A549 (cell line): ENCODE results near the gene EXOC7. TPM values are rescaled to one million over a fixed set of nuclear protein-coding genes. Genes with fewer than 3 reads are reported as not detected.

ENCODE experiments used
- ATAC-seq, 2 experiments: fragments of 200-7000 bp in 1 of 2; fragments of >200 bp in 1 of 2; cut with Nextera tagmentation in 1 of 2; cut with Tn5 transposase in 1 of 2; 3 replicates each; pipeline versions ENCODE4 v1.8.0 to v1.9.1; 2018 to 2020; ENCODE audit warnings: mild to moderate bottlenecking in 1 of 2, moderate library complexity in 1 of 2
- CTCF ChIA-PET: fragments of 300-600 bp; sonication (Branson Sonifier 250); formaldehyde crosslinking; extraction: SDS; loops from one replicate; lab custom pipeline; 2021; ENCODE audit warnings: antibody characterized with exemption, inconsistent platforms; lab: Yijun Ruan, JAX
- POLR2A ChIA-PET: fragments of 350-600 bp; formaldehyde crosslinking; extraction: SDS; loops from one replicate; lab custom pipeline; 2021; ENCODE audit warnings: antibody characterized with exemption, inconsistent platforms; lab: Yijun Ruan, JAX
- DNase-seq, 2 experiments: peaks; one replicate each; pipeline versions ENCODE4 v3.0.0 to v3.0.0-alpha.2; 2011 to 2016; ENCODE audit warnings: low read depth in 1 of 2, low spot score in 1 of 2
- FAIRE-seq: peaks from 2 replicates; lab custom pipeline; 2011; peaks lifted over from hg19 to GRCh38; lab: Jason Lieb, UNC
- H3K27ac ChIP-seq, 2 experiments: fragments of >200 bp; sonication (Bioruptor Twin); formaldehyde crosslinking; 3 replicates each; pipeline ENCODE4 v1.5.1; 2016 to 2017
- H3K4me1 ChIP-seq: fragments of >200 bp; sonication (Bioruptor Twin); formaldehyde crosslinking; 3 replicates; pipeline ENCODE4 v1.6.1; 2016
- H3K4me2 ChIP-seq: fragments of >200 bp; sonication (Bioruptor Twin); formaldehyde crosslinking; 3 replicates; pipeline ENCODE4 v1.6.1; 2016
- H3K4me3 ChIP-seq: fragments of >200 bp; sonication (Bioruptor Twin); formaldehyde crosslinking; 3 replicates; pipeline ENCODE4 v1.5.1; 2016
- H3K9me3 ChIP-seq: fragments of >200 bp; sonication (Bioruptor Twin); formaldehyde crosslinking; 3 replicates; pipeline ENCODE4 v1.6.1; 2016
- BHLHE40 ChIP-seq: IDR thresholded peaks from 2 replicates; pipeline ENCODE4 v1.6.1; 2012; ENCODE audit warnings: low read depth, low read length, inconsistent platforms
- CBX2 ChIP-seq: fragments of 200-600 bp; sonication (generic); IDR thresholded peaks from 2 replicates; pipeline ENCODE4 v1.6.1; 2016; ENCODE audit warnings: low read depth, mild to moderate bottlenecking, borderline replicate concordance
- CEBPB ChIP-seq, 2 experiments: fragments of >200 bp in 1 of 2; sonication (Bioruptor Twin) in 1 of 2; formaldehyde crosslinking in 1 of 2; IDR thresholded peaks; 2 replicates each; pipeline ENCODE4 v1.6.1; 2012 to 2016
- CHD4 ChIP-seq: fragments of 200-600 bp; sonication (generic); IDR thresholded peaks from 2 replicates; pipeline ENCODE4 v1.6.1; 2016; ENCODE audit warnings: antibody characterized with exemption, mild to moderate bottlenecking, borderline replicate concordance
- EHF ChIP-seq: fragments of 250-450 bp; sonication (Bioruptor Pico); IDR thresholded peaks from 2 replicates; pipeline ENCODE4 v1.5.0; 2020; ENCODE audit warnings: mild to moderate bottlenecking
- EHMT2 ChIP-seq: fragments of 200-600 bp; sonication (generic); IDR thresholded peaks from 2 replicates; pipeline ENCODE4 v1.6.1; 2016; ENCODE audit warnings: antibody characterized with exemption, low read depth, mild to moderate bottlenecking, moderate library complexity
- FOSB ChIP-seq: fragments of 250-450 bp; sonication (Bioruptor Pico); IDR thresholded peaks from 2 replicates; pipeline ENCODE4 v1.5.0; 2020; ENCODE audit warnings: mild to moderate bottlenecking, moderate library complexity
- FOXS1 ChIP-seq: fragments of 250-450 bp; sonication (Bioruptor Pico); IDR thresholded peaks from 2 replicates; pipeline ENCODE4 v1.5.0; 2020; ENCODE audit warnings: mild to moderate bottlenecking, moderate library complexity
- HOXA7 ChIP-seq: fragments of 250-450 bp; sonication (Bioruptor Pico); IDR thresholded peaks from 2 replicates; pipeline ENCODE4 v1.5.0; 2020; ENCODE audit warnings: mild to moderate bottlenecking, moderate library complexity
- HOXB13 ChIP-seq: fragments of 250-450 bp; sonication (Bioruptor Pico); IDR thresholded peaks from 2 replicates; pipeline ENCODE4 v1.5.0; 2020; ENCODE audit warnings: low read depth, mild to moderate bottlenecking, moderate library complexity
- HOXB5 ChIP-seq: fragments of 250-450 bp; sonication (Bioruptor Pico); IDR thresholded peaks from 2 replicates; pipeline ENCODE4 v1.5.0; 2020; ENCODE audit warnings: mild to moderate bottlenecking, moderate library complexity
- MAFK ChIP-seq: fragments of 450-650 bp; IDR thresholded peaks from 2 replicates; pipeline ENCODE4 v1.6.1; 2014; ENCODE audit not compliant: partially characterized antibody
- MYC ChIP-seq: IDR thresholded peaks from 2 replicates; pipeline ENCODE4 v1.6.1; 2012; ENCODE audit warnings: mild to moderate bottlenecking, inconsistent platforms, low read length, improper control_type of control experiment, borderline replicate concordance
- RAD21 ChIP-seq, 2 experiments: fragments of >200 bp in 1 of 2; sonication (Bioruptor Twin) in 1 of 2; formaldehyde crosslinking in 1 of 2; IDR thresholded peaks in 1 of 2; conservative IDR thresholded peaks in 1 of 2; 2 replicates in 1 of 2; 3 replicates in 1 of 2; pipeline ENCODE4 v1.6.1; 2012 to 2018; ENCODE audit warnings: inconsistent platforms in 1 of 2
- TFCP2L1 ChIP-seq: fragments of 250-450 bp; sonication (Bioruptor Pico); IDR thresholded peaks from 2 replicates; pipeline ENCODE4 v1.5.0; 2021; ENCODE audit warnings: mild to moderate bottlenecking
- ZNF302 ChIP-seq: fragments of 250-450 bp; sonication (Bioruptor Pico); IDR thresholded peaks from 2 replicates; pipeline ENCODE4 v1.9.0; 2021; ENCODE audit warnings: inconsistent platforms, mild to moderate bottlenecking, moderate library complexity
- ZSCAN20 ChIP-seq: fragments of 250-450 bp; sonication (Bioruptor Pico); IDR thresholded peaks from 2 replicates; pipeline ENCODE4 v1.8.0; 2022; ENCODE audit warnings: mild to moderate bottlenecking, moderate library complexity
- WGBS: methylation state at CpG from one replicate; pipeline ENCODE4 v1.1.6; 2017; ENCODE audit errors: missing lambda C conversion rate; 5-methylcytosine and 5-hydroxymethylcytosine counted together
- polyA plus RNA-seq, 4 experiments: library from polyadenylated mRNA; depleted of rRNA in 3 of 4; stranded (reverse); fragments of >200 nt; fragmentation: RNase III in 1 of 4; extraction: RNeasy Plus Mini Kit Qiagen cat#74134 plus additional on column Dnase treatment in 1 of 4; gene quantifications; 2 replicates in 3 of 4; 3 replicates in 1 of 4; pipeline ENCODE4 v1.2.3, GENCODE V29; 2011 to 2017
- TF ChIP-seq, protein P1 (sequence below): fragments of 250-450 bp; sonication (Bioruptor Pico); IDR thresholded peaks from 2 replicates; pipeline ENCODE4 v1.5.0; 2020; ENCODE audit warnings: low read depth, mild to moderate bottlenecking, moderate library complexity
- TF ChIP-seq, protein P2 (sequence below): fragments of >200 bp; sonication (Bioruptor Twin); formaldehyde crosslinking; IDR thresholded peaks from 3 replicates; pipeline ENCODE4 v1.5.1; 2016
- TF ChIP-seq, protein P3 (sequence below): IDR thresholded peaks from 2 replicates; pipeline ENCODE4 v1.6.1; 2012
- TF ChIP-seq, protein P4 (sequence below): fragments of >200 bp; sonication (Bioruptor Twin); formaldehyde crosslinking; IDR thresholded peaks from 3 replicates; pipeline ENCODE4 v1.6.1; 2016
- TF ChIP-seq, protein P5 (sequence below): fragments of 150-350 bp; IDR thresholded peaks from 2 replicates; pipeline ENCODE4 v1.6.1; 2014; ENCODE audit warnings: low read depth, mild to moderate bottlenecking, low read length

EXOC7 gene
- polyA plus RNA-seq, 2 of the 4 experiments (the other 2 are of a cell fraction), result 64.5 to 72.3 TPM

DNA sequence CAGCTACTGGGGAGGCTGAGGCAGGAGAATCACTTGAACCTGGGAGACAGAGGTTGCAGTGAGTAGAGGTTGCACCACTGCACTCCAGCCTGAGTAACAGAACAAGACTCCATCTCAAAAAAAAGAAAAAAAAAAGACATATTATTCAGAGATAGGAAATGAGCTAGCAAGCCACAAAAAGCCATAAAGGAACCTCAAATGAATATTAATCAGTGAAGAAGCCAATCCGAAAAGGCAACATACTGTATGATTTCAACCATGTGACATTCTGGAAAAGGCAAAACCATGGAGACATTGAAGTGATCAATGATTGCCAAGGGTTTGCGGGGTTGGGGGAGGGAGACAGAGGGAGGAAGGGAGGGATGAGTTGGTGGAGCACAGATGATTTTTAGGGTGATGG is 8.4 kb upstream of the EXOC7 start:
- FAIRE-seq (no peak), DNase-seq (no peak), ATAC-seq (no peak)
- H3K4me3 ChIP-seq, result no peak overlapping the region
- POLR2A ChIA-PET, result no interaction called here
- no peak overlapping the region for H3K27ac ChIP-seq
- CTCF ChIA-PET, result interaction anchor here (0.6 to 38.7 kb wide), 7 partner anchors 7 to 187 kb away, joined by 3 to 755 read pairs (median 4); partner anchors contain the start of gene EXOC7
- no peak for TF ChIP-seq BHLHE40
- no peak for TF ChIP-seq CBX2
- TF ChIP-seq MAFK, result no peak
- no peak for TF ChIP-seq FOSB (CRISPR knock-in tag)
- TF ChIP-seq EHMT2, result no peak
- TF ChIP-seq, protein P1, sequence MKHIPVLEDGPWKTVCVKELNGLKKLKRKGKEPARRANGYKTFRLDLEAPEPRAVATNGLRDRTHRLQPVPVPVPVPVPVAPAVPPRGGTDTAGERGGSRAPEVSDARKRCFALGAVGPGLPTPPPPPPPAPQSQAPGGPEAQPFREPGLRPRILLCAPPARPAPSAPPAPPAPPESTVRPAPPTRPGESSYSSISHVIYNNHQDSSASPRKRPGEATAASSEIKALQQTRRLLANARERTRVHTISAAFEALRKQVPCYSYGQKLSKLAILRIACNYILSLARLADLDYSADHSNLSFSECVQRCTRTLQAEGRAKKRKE (CRISPR knock-in tag), result no peak
- no peak for TF ChIP-seq MYC
- TF ChIP-seq CEBPB (IDR thresholded peaks at IDR 0.05), result no peak
- no peak for TF ChIP-seq ZSCAN20
- no peak for TF ChIP-seq HOXB5 (CRISPR knock-in tag)
- TF ChIP-seq, protein P2, sequence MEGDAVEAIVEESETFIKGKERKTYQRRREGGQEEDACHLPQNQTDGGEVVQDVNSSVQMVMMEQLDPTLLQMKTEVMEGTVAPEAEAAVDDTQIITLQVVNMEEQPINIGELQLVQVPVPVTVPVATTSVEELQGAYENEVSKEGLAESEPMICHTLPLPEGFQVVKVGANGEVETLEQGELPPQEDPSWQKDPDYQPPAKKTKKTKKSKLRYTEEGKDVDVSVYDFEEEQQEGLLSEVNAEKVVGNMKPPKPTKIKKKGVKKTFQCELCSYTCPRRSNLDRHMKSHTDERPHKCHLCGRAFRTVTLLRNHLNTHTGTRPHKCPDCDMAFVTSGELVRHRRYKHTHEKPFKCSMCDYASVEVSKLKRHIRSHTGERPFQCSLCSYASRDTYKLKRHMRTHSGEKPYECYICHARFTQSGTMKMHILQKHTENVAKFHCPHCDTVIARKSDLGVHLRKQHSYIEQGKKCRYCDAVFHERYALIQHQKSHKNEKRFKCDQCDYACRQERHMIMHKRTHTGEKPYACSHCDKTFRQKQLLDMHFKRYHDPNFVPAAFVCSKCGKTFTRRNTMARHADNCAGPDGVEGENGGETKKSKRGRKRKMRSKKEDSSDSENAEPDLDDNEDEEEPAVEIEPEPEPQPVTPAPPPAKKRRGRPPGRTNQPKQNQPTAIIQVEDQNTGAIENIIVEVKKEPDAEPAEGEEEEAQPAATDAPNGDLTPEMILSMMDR, result no peak
- TF ChIP-seq, protein P3, sequence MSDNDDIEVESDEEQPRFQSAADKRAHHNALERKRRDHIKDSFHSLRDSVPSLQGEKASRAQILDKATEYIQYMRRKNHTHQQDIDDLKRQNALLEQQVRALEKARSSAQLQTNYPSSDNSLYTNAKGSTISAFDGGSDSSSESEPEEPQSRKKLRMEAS, result no peak
- no peak for TF ChIP-seq ZNF302 (CRISPR knock-in tag)
- no peak for TF ChIP-seq FOXS1 (CRISPR knock-in tag)
- TF ChIP-seq TFCP2L1 (CRISPR knock-in tag), result no peak
- TF ChIP-seq HOXA7 (CRISPR knock-in tag), result no peak
- TF ChIP-seq EHF (CRISPR knock-in tag), result no peak
- TF ChIP-seq RAD21 (conservative IDR thresholded peaks at IDR 0.05 in 1 of 2, IDR thresholded peaks at IDR 0.05 in 1 of 2), result no peak
- TF ChIP-seq, protein P4, sequence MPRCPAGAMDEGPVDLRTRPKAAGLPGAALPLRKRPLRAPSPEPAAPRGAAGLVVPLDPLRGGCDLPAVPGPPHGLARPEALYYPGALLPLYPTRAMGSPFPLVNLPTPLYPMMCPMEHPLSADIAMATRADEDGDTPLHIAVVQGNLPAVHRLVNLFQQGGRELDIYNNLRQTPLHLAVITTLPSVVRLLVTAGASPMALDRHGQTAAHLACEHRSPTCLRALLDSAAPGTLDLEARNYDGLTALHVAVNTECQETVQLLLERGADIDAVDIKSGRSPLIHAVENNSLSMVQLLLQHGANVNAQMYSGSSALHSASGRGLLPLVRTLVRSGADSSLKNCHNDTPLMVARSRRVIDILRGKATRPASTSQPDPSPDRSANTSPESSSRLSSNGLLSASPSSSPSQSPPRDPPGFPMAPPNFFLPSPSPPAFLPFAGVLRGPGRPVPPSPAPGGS, result no peak
- H3K4me2 ChIP-seq, result no peak overlapping the region
- WGBS, result 77% methylated on average over 2 of the region's 2 CpGs
- no peaks in the 10 kb centered on the region for H3K9me3 ChIP-seq
- no peaks in the 10 kb centered on the region for H3K4me1 ChIP-seq

DNA sequence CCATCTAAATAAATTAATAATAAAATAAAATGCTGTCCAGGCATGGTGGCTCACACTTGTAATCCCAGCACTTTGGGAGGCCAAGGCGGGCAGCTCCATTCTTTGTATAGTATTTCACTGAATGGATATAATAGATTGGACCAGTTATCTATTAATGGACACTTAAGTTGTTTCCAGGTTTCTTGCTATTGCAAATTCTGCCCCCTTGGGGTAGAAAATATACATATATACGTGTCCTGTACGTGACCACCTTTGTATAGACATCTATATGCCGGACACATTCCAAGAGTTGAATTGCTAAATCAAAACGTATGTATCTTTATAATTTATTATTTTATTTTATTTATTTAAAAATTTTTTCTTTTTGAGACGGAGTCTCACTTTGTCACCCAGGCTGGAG is 3.9 kb upstream of the EXOC7 start:
- Histone ChIP-seq H3K9me3 (no peaks in the 10 kb centered on the region), H3K4me2 (no peak overlapping the region), H3K27ac (no peak overlapping the region), H3K4me3 (no peak overlapping the region), H3K4me1 (peaks cover 9% of the 10 kb centered on the region)
- TF ChIP-seq, protein P2, result peak; percentile 29; the same call in 2 of the 3 replicates
- TF ChIP-seq CHD4, result no peak
- TF ChIP-seq EHF (CRISPR knock-in tag), result no peak
- TF ChIP-seq, protein P5, sequence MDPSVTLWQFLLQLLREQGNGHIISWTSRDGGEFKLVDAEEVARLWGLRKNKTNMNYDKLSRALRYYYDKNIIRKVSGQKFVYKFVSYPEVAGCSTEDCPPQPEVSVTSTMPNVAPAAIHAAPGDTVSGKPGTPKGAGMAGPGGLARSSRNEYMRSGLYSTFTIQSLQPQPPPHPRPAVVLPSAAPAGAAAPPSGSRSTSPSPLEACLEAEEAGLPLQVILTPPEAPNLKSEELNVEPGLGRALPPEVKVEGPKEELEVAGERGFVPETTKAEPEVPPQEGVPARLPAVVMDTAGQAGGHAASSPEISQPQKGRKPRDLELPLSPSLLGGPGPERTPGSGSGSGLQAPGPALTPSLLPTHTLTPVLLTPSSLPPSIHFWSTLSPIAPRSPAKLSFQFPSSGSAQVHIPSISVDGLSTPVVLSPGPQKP, result no peak
- no peak for TF ChIP-seq ZNF302 (CRISPR knock-in tag)
- no peak for TF ChIP-seq HOXB13
- ChIA-PET POLR2A (no interaction called here), CTCF (interaction anchor here (0.9 to 38.7 kb wide), 5 partner anchors 11 to 168 kb away, joined by 3 to 755 read pairs (median 12); no protein-coding TSS in a partner anchor)
- peak in 1 of 2 experiments; percentile 42 for DNase-seq
- WGBS, result 76% methylated on average over 6 of the region's 6 CpGs
- ATAC-seq, result no peak
- FAIRE-seq, result no peak
